ENCODE measurements around the gene AVPR2.

The AVPR2 gene

GRCh38 chrX:153903991-153904957, at the start of gene AVPR2:
TSS of gene AVPR2 (plus strand) at chrX:153904673. CDS start at chrX:153905146, 473 bp downstream.
- no peak for DNase-seq

- peak; percentile 33 for DNase-seq
Observed at GRCh38 chrX:153854702-153855101, 49.8 kb upstream of the AVPR2 start.

GRCh38 chrX:153857348-153857903, 47.0 kb upstream of the AVPR2 start:
- peak; percentile 29 for DNase-seq

GRCh38 chrX:153861151-153861550, 43.3 kb upstream of the AVPR2 start:
- DNase-seq, result no peak

- peak; percentile 63 for DNase-seq
Observed at GRCh38 chrX:153861733-153862310, 42.7 kb upstream of the AVPR2 start.

GRCh38 chrX:153862369-153863250, 41.9 kb upstream of the AVPR2 start:
- DNase-seq, result peak; percentile 47

GRCh38 chrX:153863251-153863991, 41.1 kb upstream of the AVPR2 start:
- no peak for DNase-seq

GRCh38 chrX:153864101-153864500, 40.4 kb upstream of the AVPR2 start:
- no peak for DNase-seq

- DNase-seq, result no peak
Observed at GRCh38 chrX:153864561-153865320, 39.7 kb upstream of the AVPR2 start.

GRCh38 chrX:153865321-153865580, 39.2 kb upstream of the AVPR2 start:
- DNase-seq, result no peak

- no peak for DNase-seq
Observed at GRCh38 chrX:153865685-153866084, 38.8 kb upstream of the AVPR2 start.

- DNase-seq, result no peak
Observed at GRCh38 chrX:153866302-153867019, 38.0 kb upstream of the AVPR2 start.

- no peak for DNase-seq
Observed at GRCh38 chrX:153867139-153867538, 37.3 kb upstream of the AVPR2 start.

- DNase-seq, result no peak
Observed at GRCh38 chrX:153867671-153868070, 36.8 kb upstream of the AVPR2 start.

GRCh38 chrX:153868576-153869472, 35.6 kb upstream of the AVPR2 start:
- DNase-seq, result no peak

GRCh38 chrX:153869473-153870287, 34.8 kb upstream of the AVPR2 start:
- DNase-seq, result no peak

- DNase-seq, result no peak
Observed at GRCh38 chrX:153870288-153870690, 34.2 kb upstream of the AVPR2 start.

GRCh38 chrX:153870791-153871360, 33.6 kb upstream of the AVPR2 start:
- DNase-seq, result peak; percentile 52

GRCh38 chrX:153871451-153871850, 33.0 kb upstream of the AVPR2 start:
- peak; percentile 31 for DNase-seq
